Measurements from ENCODE around the gene HOXA5.

Gene HOXA5

DNA sequence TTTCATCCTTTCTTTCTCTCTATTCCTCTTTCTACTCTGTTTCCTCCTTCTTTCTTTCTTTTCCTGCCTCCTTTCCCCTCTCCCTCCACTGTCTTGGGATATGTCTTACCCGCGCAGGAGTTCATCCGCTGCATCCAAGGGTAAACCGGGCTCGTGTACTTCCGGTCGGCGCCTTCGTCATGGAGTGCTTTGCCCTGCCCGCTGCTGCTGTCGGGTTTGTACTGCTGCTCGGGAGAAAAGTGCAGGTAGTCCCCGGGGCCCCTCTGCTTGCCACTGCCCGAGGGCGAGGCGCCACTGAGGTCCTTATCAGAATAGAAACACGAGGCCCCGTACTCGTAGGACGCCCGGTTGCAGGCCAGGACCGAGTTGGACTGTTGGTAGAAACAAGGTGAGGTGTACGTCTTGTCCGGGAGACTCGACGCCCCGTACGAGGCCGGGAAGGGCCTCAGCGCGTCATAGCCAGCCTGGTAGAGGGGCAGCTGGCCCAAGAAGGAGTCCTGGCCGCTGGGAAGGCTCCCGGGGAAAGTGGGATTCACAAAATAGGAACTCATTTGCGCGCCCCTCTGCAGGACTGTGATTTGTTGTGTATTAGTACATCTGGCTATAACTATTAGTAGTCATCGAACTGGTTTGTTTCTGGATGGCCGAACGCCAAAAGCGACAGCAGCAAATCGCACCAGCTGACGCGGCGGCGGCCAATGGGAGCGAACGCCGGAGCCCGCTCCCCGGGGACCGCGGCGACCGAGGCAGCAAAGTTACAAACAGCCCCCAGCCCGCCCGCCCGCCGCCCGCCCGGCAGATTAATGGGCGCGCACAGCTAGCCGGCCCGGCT is 3.9 kb upstream of the HOXA5 start, which contains the start of gene HOXA6:
Gene HOXA6, minus strand, starts transcription at position 576 of the 832 bp plus-strand sequence. Its CDS starts 25 bp downstream, at position 551.
- TF ChIP-seq GATA2 (IDR thresholded peaks at IDR 0.05; ENCODE audit: low read depth, low read length) (no peak), GATA3 (IDR thresholded peaks at IDR 0.05; ENCODE audit: low read depth, low read length) (no peak)

DNA sequence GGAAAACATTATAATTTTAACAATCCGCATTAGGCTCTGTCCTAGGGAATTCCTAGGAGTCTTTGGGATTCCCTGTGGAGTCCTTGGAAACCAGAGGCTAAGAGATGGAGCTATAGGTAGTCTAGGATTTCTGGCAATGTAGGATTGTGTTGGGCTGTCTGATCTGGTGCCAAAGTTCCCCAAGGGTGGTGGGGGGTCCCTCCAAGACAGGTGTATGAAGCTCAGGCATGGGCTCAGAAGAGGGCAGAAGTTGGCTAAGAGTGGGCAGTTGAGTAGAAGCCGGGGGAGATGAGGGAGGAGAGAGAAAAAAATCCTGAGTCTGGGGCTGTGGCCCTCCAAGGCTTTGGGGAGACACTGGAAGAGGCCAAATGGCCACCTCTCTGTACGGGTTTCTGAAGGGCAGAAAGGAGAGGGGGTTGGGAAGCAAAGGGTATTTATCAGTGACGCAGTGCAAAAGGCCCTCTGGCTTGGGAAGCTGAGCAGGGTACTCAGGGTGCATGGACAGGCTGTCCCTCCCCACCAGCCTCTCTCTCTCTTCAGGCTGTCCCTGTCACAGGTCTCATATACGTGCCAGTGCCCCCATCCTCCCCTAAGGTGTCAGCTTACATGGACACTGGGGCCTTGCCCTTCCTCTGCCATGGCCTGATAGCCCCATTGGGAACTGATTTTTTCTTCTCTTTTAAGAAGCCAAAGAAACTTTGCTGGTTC is 3.2 kb upstream of the HOXA5 start:
- TF ChIP-seq GATA3 (IDR thresholded peaks at IDR 0.05; ENCODE audit: low read depth, low read length) (no peak), GATA2 (IDR thresholded peaks at IDR 0.05; ENCODE audit: low read depth, low read length) (no peak)

DNA sequence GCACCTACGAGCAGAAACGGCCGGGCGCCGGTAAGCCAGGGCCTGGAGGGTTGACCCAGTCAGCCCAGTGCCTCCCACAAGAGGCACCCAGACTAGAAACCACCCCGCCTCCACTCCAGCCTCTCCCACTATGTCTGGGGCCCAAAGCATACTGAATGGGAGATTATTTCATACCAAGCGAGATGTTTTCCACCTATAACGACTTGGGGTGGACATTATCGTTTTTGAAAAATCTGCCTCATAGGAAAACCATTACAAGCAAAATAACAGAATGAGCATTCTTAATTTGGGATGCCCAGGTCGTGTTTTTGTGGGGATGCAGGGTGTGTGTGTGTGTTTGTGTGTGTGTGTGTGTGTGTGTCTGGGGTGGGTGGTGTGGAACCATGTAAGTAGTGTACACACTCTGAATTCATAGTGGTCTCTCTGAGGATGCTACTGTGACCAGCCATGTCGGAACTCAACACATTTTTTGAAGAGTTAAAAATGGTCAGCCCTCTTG is 2.5 kb upstream of the HOXA5 start:
- TF ChIP-seq GATA3 (IDR thresholded peaks at IDR 0.05; ENCODE audit: low read depth, low read length) (no peak), GATA2 (IDR thresholded peaks at IDR 0.05; ENCODE audit: low read depth, low read length) (no peak)

DNA sequence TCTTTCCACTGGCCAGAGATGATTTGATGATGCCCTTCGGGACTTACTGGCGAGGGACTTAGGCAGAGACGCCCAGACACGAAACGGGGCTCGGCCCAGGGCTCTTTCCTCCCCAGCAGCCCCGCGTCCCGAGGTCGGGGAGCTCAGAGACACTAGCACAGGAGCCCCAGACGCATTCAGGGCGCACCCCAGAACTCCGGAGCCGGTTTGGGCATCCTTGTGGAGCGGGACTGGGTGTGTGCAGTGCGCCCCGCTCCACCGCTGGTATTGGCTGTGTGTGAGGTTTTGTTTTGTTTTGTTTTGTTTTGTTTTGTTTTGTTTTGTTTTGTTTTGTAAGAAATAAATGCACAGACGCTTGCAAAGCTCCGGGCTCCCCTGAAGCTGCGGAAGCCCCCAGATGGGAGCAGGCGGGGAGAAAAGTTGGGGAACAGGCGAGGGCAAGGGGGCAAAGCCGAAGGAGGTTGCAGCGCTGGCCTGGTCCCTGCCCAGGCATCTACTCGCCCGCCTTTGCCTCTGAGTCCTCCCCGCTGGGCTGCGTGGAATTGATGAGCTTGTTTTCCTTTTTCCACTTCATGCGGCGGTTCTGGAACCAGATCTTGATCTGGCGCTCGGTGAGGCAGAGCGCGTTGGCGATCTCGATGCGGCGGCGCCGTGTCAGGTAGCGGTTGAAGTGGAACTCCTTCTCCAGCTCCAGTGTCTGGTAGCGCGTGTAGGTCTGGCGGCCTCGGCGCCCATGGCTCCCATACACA is 1.9 kb upstream of the HOXA5 start:
- no peak for TF ChIP-seq GATA3 (IDR thresholded peaks at IDR 0.05; ENCODE audit: low read depth, low read length)
- TF ChIP-seq GATA2 (IDR thresholded peaks at IDR 0.05; ENCODE audit: low read depth, low read length), result no peak

DNA sequence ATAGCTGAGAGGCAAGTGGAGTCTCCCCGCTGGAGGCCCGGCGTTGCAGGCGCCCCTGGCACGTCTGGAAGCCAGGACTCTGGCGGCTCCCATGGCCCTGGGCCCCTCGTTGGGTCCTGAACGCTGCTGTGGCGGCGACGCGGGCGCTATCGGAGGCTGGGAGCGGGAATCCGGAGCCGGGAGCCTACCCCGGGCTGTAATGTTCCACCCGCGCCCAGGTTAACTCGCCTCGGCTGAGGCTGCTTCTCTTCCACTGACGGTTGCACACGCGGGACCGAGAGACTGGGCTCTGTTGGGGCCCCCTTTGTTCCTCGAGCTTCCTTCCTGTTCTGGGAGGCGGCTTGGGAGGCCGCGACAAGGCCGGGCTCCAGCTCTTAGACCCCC is 1.3 kb upstream of the HOXA5 start:
- TF ChIP-seq GATA2 (IDR thresholded peaks at IDR 0.05; ENCODE audit: low read depth, low read length), result no peak
- TF ChIP-seq GATA3 (IDR thresholded peaks at IDR 0.05; ENCODE audit: low read depth, low read length), result no peak

DNA sequence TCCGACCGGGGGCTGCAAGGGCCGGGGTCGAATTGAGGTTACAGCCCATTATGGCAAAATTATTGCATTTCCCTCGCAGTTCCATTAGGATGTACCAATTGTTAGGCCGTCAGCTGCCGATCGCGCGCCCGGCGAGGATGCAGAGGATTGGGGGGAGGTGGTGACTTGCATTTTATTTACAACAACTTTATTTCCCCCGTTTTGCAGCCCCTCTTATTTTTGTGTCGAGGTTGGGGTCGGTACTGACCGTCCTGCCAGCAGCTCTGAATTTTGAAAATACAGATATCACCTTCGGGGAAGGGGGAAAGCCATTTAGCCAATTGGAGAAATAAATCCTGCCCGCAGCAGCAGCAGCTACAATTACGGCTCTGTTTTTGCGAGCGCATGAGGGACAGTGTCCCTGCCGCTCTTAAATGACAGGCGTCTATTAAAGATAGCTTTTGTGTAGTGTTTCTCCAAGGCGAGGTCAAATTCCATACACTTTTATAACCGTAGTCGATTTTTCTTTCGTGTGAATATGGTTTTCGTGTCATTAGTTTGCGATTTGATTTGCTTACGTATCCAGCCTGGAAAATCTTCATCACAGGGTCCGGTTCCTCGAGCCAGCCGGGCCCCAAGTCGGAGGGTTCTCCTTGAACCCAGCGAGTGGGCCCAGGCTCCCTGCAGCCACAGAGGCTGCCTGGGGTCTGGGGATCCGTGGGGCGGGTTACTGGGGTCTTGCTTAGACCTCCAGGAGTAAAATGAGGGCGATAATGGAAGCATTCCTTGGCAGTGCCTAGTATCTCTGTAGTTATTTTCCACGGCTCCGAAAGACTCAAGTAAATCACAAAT is 684 bp upstream of the HOXA5 start:
- TF ChIP-seq GATA3 (IDR thresholded peaks at IDR 0.05; ENCODE audit: low read depth, low read length), result no peak
- TF ChIP-seq GATA2 (IDR thresholded peaks at IDR 0.05; ENCODE audit: low read depth, low read length), result no peak

DNA sequence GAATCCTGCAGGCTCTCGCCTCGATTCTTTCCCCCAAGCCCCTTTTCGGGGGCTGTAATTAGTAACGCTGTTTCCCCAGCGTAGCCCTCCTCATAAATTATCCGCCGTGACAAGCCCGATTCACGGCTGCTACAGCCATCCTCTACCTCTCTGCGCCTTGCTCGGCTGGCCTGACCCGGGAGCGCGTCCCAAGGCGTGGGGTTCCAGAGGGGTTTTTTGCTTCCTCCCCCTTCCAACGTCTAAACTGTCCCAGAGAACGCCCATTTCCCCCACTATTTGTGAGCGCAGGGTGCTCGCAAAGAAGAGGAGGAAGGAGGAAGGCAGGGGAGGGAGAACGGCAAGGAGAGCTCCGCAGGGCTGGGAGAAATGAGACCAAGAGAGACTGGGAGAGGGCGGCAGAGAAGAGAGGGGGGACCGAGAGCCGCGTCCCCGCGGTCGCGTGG is 880 bp downstream of the HOXA5 start:
- TF ChIP-seq GATA2 (IDR thresholded peaks at IDR 0.05; ENCODE audit: low read depth, low read length) (no peak), GATA3 (IDR thresholded peaks at IDR 0.05; ENCODE audit: low read depth, low read length) (no peak)

DNA sequence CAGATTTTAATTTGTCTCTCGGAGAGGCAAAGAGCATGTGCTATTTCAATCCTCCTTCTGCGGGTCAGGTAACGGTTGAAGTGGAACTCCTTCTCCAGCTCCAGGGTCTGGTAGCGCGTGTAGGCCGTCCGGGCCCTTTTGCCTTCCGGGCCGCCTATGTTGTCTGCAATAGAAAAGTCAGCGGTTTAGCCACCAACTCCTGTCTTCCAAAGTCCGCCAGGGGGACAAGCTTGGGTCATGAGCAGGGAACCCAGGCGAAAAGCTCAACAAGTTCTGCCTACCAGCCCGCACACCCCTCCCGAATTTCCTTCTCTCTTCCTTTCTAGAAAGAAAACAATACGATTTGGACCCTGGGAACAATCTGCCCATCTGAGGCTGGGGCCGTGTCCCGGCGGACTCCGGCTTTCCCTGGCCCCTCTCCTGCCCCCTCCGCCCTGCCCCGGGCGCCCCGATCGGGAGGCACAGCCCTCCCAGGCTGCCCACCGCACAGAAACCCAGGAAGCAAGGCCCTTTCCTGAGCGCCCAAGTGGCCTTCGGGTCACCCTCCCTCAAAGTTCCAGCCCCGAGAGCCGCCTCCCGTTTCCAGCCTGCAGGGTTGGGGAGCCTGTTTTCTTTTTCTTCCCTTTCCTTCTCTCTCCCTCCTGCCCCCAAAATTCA is 1.4 kb downstream of the HOXA5 start:
- no peak for TF ChIP-seq GATA2 (IDR thresholded peaks at IDR 0.05; ENCODE audit: low read depth, low read length)
- no peak for TF ChIP-seq GATA3 (IDR thresholded peaks at IDR 0.05; ENCODE audit: low read depth, low read length)

DNA sequence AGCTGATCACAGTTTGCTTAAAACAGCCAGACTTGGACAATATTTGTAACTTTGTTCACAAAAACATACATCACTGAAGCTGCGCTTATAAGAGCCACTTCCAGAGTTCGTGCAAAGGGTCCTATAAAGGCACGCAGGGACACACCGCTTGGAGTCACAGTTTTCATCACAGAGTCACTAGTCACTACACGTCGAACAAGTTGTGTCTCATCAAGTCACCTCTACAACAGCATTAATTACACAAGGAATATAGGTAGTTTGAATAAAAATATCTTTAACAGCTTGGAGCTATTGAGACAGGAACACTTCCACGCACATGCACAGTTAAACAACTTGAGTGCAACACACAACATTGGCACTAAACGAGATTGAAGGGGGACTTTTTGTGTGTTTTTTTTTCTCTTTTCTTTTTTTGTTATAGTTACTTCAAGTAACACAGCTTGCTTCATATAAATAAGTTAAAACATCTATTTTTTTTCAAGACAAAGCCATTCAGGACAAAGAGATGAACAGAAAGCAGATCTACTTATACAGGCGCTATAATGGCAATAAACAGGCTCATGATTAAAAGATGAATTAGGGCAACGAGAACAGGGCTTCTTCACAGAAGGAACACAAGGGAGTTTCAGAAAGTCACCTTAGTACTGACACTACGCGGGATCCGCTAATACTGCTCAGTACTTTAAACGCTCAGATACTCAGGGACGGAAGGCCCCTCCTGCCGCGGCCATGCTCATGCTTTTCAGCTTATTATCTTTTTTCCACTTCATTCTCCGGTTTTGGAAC is 2.2 kb downstream of the HOXA5 start:
- TF ChIP-seq GATA2 (IDR thresholded peaks at IDR 0.05; ENCODE audit: low read depth, low read length) (no peak), GATA3 (IDR thresholded peaks at IDR 0.05; ENCODE audit: low read depth, low read length) (no peak)

DNA sequence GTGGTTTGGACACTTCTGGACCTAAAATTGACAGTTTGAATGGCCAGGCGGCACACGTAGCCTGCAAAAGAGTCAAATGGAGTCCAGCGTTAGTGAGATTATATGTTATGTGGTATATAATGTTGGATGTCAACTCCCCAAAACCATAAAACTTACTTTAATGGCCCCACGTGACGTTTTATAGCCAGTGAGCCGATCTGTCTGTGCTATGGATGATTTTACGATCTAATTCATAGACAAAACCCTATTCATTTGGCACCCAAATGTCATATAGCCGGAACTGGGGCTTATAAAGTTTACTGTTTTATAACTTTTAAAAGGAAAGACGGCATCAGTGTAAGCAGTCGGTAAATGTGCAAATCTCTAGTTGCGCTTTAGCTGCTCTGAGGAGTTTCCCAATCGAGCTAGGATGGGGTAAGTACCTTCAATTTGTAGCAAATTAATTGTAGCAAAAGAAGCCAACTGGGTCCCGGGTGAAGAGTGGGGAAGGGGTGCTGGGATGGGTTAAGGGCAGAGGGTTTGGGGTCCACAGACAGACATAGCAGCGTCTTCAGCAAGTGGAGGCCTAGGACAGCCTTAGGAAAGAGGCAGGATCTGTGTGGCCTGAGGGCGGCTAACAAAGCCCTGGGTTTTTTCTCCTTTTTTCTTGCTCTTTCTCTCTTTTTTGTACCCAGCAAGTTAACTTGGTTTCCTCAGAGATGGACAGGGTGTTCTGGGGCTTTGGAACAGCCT is 3.2 kb downstream of the HOXA5 start:
- no peak for TF ChIP-seq GATA2 (IDR thresholded peaks at IDR 0.05; ENCODE audit: low read depth, low read length)
- TF ChIP-seq GATA3 (IDR thresholded peaks at IDR 0.05; ENCODE audit: low read depth, low read length), result no peak

DNA sequence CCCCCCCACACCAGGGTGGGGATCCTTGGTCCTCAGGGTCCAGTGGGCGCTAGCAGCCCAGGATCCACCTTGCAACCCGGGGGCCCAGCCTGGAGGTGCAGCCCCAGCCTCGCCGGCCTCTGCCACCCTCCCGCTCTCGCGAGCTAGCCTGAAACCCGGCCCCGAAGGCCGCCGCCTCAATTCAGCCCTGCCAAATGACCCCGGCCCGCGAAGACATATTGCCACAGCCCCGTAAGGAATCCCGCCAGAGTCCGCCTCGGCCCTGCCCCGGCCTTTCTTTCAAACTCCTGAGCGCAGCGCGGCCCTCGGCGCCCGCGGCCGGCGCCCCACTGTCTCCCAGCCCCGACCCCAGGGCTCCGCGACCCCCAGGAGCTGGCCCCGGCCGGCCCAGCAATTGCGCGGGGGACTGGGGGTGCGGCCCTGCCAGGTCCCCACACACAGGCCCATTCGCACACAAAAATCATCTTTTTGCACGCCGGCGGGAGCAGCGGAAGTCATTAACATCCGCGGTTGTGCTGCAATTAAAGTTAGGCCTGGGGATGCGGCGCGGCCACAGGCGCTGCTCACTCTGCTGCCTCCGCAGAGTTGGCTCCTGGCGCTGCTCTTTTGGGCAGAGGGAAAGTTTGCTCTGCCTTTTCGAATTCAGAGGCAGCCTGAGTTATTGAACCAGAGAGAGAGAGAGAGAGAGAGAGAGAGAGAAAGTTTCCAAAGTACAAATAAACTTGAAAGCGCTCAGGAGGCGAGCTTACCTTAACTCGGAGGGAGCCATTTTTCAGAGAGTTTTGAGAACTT is 4.0 kb downstream of the HOXA5 start:
- TF ChIP-seq GATA3 (IDR thresholded peaks at IDR 0.05; ENCODE audit: low read depth, low read length) (no peak), GATA2 (IDR thresholded peaks at IDR 0.05; ENCODE audit: low read depth, low read length) (no peak)

Measured in SH-SY5Y (cell line).